ENCODE results near the gene ADGRA3. TPM values are rescaled to one million over a fixed set of nuclear protein-coding genes. Genes with fewer than 3 reads are reported as not detected.

ADGRA3 gene
- total and polyA plus RNA-seq, 2 experiments from 2014 or later, result 16.2 to 73.9 TPM

DNA sequence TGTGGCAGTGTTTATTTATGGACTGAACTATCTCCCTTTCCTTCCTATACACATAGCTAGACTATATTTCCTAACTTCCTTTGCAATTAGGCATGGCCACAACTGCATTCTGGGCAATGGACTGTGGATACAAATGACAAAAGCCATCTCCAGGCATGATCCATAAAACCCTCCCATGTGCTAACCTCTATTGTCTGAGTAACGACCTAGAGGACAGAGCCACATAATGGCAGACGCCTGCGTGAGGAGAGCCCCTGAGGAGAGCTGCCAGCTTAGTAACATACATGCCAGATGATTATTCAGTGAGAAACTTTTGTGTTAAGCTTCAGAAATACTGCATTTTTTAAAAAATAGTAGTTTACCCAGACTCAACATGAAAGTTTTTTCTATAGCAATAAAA, 142.9 kb downstream of the ADGRA3 start:
- Histone ChIP-seq H3K27ac (ENCODE audit: low read depth) (no peak overlapping the region), H3K4me2 (no peak overlapping the region), H3K27me3 (ENCODE audit: insufficient read depth) (no peaks in the 10 kb centered on the region), H3K79me2 (replicated peaks; ENCODE audit: insufficient read depth) (no peaks in the 10 kb centered on the region), H3K9me2 (ENCODE audit: insufficient read depth) (no peaks in the 10 kb centered on the region), H2AFZ (no peak overlapping the region), H3K36me3 (ENCODE audit: insufficient read depth) (no peaks in the 10 kb centered on the region), H3K4me3 (no peak overlapping the region), H3K4me1 (ENCODE audit: insufficient read depth) (no peaks in the 10 kb centered on the region), H4K20me1 (replicated peaks; ENCODE audit: insufficient read depth) (no peaks in the 10 kb centered on the region), H3F3A (replicated peaks; ENCODE audit: low read depth) (no peaks in the 10 kb centered on the region)
- no peak for TF ChIP-seq EZH2 (IDR thresholded peaks at IDR 0.05; ENCODE audit: low read depth, unreplicated experiment)
- TF ChIP-seq STAT1 (IDR thresholded peaks at IDR 0.05; ENCODE audit: unreplicated experiment), result no peak
- TF ChIP-seq POLR2AphosphoS5 (IDR thresholded peaks at IDR 0.05; ENCODE audit: low read depth), result no peak
- TF ChIP-seq EZH2phosphoT487 (IDR thresholded peaks at IDR 0.05; ENCODE audit: unreplicated experiment), result no peak
- TF ChIP-seq, protein P1, sequence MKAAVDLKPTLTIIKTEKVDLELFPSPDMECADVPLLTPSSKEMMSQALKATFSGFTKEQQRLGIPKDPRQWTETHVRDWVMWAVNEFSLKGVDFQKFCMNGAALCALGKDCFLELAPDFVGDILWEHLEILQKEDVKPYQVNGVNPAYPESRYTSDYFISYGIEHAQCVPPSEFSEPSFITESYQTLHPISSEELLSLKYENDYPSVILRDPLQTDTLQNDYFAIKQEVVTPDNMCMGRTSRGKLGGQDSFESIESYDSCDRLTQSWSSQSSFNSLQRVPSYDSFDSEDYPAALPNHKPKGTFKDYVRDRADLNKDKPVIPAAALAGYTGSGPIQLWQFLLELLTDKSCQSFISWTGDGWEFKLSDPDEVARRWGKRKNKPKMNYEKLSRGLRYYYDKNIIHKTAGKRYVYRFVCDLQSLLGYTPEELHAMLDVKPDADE (IDR thresholded peaks at IDR 0.05), result no peak
- no peak for TF ChIP-seq ZNF114 (CRISPR knock-in tag; IDR thresholded peaks at IDR 0.05)
- TF ChIP-seq CREB1 (CRISPR knock-in tag; IDR thresholded peaks at IDR 0.05; ENCODE audit: low read depth), result no peak
- no peak for TF ChIP-seq NANOG (IDR thresholded peaks at IDR 0.05; ENCODE audit: borderline replicate concordance)
- TF ChIP-seq, protein P2, sequence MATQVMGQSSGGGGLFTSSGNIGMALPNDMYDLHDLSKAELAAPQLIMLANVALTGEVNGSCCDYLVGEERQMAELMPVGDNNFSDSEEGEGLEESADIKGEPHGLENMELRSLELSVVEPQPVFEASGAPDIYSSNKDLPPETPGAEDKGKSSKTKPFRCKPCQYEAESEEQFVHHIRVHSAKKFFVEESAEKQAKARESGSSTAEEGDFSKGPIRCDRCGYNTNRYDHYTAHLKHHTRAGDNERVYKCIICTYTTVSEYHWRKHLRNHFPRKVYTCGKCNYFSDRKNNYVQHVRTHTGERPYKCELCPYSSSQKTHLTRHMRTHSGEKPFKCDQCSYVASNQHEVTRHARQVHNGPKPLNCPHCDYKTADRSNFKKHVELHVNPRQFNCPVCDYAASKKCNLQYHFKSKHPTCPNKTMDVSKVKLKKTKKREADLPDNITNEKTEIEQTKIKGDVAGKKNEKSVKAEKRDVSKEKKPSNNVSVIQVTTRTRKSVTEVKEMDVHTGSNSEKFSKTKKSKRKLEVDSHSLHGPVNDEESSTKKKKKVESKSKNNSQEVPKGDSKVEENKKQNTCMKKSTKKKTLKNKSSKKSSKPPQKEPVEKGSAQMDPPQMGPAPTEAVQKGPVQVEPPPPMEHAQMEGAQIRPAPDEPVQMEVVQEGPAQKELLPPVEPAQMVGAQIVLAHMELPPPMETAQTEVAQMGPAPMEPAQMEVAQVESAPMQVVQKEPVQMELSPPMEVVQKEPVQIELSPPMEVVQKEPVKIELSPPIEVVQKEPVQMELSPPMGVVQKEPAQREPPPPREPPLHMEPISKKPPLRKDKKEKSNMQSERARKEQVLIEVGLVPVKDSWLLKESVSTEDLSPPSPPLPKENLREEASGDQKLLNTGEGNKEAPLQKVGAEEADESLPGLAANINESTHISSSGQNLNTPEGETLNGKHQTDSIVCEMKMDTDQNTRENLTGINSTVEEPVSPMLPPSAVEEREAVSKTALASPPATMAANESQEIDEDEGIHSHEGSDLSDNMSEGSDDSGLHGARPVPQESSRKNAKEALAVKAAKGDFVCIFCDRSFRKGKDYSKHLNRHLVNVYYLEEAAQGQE (IDR thresholded peaks at IDR 0.05; ENCODE audit: unreplicated experiment), result no peak
- no peak for TF ChIP-seq ZNF331 (CRISPR knock-in tag; IDR thresholded peaks at IDR 0.05; ENCODE audit: low read depth)
- no peak for TF ChIP-seq JUNB (IDR thresholded peaks at IDR 0.05; ENCODE audit: unreplicated experiment)
- TF ChIP-seq, protein P3, sequence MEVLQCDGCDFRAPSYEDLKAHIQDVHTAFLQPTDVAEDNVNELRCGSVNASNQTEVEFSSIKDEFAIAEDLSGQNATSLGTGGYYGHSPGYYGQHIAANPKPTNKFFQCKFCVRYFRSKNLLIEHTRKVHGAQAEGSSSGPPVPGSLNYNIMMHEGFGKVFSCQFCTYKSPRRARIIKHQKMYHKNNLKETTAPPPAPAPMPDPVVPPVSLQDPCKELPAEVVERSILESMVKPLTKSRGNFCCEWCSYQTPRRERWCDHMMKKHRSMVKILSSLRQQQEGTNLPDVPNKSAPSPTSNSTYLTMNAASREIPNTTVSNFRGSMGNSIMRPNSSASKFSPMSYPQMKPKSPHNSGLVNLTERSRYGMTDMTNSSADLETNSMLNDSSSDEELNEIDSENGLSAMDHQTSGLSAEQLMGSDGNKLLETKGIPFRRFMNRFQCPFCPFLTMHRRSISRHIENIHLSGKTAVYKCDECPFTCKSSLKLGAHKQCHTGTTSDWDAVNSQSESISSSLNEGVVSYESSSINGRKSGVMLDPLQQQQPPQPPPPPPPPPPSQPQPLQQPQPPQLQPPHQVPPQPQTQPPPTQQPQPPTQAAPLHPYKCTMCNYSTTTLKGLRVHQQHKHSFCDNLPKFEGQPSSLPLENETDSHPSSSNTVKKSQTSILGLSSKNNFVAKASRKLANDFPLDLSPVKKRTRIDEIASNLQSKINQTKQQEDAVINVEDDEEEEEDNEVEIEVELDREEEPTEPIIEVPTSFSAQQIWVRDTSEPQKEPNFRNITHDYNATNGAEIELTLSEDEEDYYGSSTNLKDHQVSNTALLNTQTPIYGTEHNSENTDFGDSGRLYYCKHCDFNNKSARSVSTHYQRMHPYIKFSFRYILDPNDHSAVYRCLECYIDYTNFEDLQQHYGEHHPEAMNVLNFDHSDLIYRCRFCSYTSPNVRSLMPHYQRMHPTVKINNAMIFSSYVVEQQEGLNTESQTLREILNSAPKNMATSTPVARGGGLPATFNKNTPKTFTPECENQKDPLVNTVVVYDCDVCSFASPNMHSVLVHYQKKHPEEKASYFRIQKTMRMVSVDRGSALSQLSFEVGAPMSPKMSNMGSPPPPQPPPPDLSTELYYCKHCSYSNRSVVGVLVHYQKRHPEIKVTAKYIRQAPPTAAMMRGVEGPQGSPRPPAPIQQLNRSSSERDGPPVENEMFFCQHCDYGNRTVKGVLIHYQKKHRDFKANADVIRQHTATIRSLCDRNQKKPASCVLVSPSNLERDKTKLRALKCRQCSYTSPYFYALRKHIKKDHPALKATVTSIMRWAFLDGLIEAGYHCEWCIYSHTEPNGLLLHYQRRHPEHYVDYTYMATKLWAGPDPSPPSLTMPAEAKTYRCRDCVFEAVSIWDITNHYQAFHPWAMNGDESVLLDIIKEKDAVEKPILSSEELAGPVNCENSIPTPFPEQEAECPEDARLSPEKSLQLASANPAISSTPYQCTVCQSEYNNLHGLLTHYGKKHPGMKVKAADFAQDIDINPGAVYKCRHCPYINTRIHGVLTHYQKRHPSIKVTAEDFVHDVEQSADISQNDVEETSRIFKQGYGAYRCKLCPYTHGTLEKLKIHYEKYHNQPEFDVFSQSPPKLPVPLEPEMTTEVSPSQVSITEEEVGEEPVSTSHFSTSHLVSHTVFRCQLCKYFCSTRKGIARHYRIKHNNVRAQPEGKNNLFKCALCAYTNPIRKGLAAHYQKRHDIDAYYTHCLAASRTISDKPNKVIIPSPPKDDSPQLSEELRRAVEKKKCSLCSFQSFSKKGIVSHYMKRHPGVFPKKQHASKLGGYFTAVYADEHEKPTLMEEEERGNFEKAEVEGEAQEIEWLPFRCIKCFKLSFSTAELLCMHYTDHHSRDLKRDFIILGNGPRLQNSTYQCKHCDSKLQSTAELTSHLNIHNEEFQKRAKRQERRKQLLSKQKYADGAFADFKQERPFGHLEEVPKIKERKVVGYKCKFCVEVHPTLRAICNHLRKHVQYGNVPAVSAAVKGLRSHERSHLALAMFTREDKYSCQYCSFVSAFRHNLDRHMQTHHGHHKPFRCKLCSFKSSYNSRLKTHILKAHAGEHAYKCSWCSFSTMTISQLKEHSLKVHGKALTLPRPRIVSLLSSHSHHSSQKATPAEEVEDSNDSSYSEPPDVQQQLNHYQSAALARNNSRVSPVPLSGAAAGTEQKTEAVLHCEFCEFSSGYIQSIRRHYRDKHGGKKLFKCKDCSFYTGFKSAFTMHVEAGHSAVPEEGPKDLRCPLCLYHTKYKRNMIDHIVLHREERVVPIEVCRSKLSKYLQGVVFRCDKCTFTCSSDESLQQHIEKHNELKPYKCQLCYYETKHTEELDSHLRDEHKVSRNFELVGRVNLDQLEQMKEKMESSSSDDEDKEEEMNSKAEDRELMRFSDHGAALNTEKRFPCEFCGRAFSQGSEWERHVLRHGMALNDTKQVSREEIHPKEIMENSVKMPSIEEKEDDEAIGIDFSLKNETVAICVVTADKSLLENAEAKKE (CRISPR knock-in tag; IDR thresholded peaks at IDR 0.05), result no peak
- TF ChIP-seq, protein P4, sequence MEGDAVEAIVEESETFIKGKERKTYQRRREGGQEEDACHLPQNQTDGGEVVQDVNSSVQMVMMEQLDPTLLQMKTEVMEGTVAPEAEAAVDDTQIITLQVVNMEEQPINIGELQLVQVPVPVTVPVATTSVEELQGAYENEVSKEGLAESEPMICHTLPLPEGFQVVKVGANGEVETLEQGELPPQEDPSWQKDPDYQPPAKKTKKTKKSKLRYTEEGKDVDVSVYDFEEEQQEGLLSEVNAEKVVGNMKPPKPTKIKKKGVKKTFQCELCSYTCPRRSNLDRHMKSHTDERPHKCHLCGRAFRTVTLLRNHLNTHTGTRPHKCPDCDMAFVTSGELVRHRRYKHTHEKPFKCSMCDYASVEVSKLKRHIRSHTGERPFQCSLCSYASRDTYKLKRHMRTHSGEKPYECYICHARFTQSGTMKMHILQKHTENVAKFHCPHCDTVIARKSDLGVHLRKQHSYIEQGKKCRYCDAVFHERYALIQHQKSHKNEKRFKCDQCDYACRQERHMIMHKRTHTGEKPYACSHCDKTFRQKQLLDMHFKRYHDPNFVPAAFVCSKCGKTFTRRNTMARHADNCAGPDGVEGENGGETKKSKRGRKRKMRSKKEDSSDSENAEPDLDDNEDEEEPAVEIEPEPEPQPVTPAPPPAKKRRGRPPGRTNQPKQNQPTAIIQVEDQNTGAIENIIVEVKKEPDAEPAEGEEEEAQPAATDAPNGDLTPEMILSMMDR (conservative IDR thresholded peaks at IDR 0.05; ENCODE audit: low read depth in 2 of 2), result no peak
- H3K27me3 Mint-ChIP-seq (ENCODE audit: insufficient read depth, low read depth, poor library complexity), result no peaks in the 10 kb centered on the region
- peaks cover 7% of the 10 kb centered on the region for H3K4me1 Mint-ChIP-seq
- ATAC-seq, result peak; percentile 28; the same call in 1 of the 3 replicates
- no peak overlapping the region for H3K27ac Mint-ChIP-seq
- DNase-seq (ENCODE audit: low spot score), result no peak
- H3K4me3 Mint-ChIP-seq, result no peak overlapping the region
- peaks cover 8% of the 10 kb centered on the region for H3K36me3 Mint-ChIP-seq (ENCODE audit: low read depth)
- H3K9me3 Mint-ChIP-seq, result peaks cover 6% of the 10 kb centered on the region; the same call in 1 of the 3 replicates

Data from GM23338 (cell line).